ENCODE measurements around the gene CNTN2. TPM values are rescaled to one million over a fixed set of nuclear protein-coding genes. Genes with fewer than 3 reads are reported as not detected.

The CNTN2 gene
- total RNA-seq, 2 donors from 2014 or later: not detected

GRCh38 chr1:205054013-205054412, 11.0 kb downstream of the CNTN2 start:
- no peak overlapping the region for H3K4me3 Mint-ChIP-seq
- peaks cover 0 to 7% of the 10 kb centered on the region in 2 donors for H3K27me3 Mint-ChIP-seq
- DNase-seq (ENCODE audit: low spot score) (no peak), ATAC-seq (peak; percentile 2 to 24)
- no peaks in the 10 kb centered on the region for H3K9me3 Mint-ChIP-seq
- no peaks in the 10 kb centered on the region for H3K36me3 Mint-ChIP-seq
- no peaks in the 10 kb centered on the region for H3K4me1 Mint-ChIP-seq (ENCODE audit: low read depth in 2 of 2)
- no peak overlapping the region for H3K27ac Mint-ChIP-seq

GRCh38 chr1:205056188-205056611, 13.2 kb downstream of the CNTN2 start:
- H3K4me1 Mint-ChIP-seq (ENCODE audit: low read depth in 2 of 2): no peaks in the 10 kb centered on the region
- no peaks in the 10 kb centered on the region for H3K36me3 Mint-ChIP-seq
- H3K27ac Mint-ChIP-seq: no peak overlapping the region
- peaks cover 0 to 3% of the 10 kb centered on the region in 2 donors for H3K27me3 Mint-ChIP-seq
- ATAC-seq (no peak), DNase-seq (ENCODE audit: low spot score) (no peak)
- H3K4me3 Mint-ChIP-seq: no peak overlapping the region
- no peaks in the 10 kb centered on the region for H3K9me3 Mint-ChIP-seq

GRCh38 chr1:205056956-205057568, 14.1 kb downstream of the CNTN2 start:
- no peak overlapping the region for H3K4me3 Mint-ChIP-seq
- no peak for ATAC-seq

GRCh38 chr1:205057808-205058575, 15.0 kb downstream of the CNTN2 start:
- Mint-ChIP-seq H3K27me3 (no peaks in the 10 kb centered on the region), H3K4me1 (ENCODE audit: low read depth in 2 of 2) (no peaks in the 10 kb centered on the region), H3K36me3 (no peaks in the 10 kb centered on the region), H3K27ac (no peak overlapping the region), H3K9me3 (no peaks in the 10 kb centered on the region), H3K4me3 (no peak overlapping the region)
- ATAC-seq: no peak
- DNase-seq (ENCODE audit: low spot score): no peak

More at GRCh38 chr1:205056956-205057568, 14.1 kb downstream of the CNTN2 start:
- H3K27me3 Mint-ChIP-seq: no peaks in the 10 kb centered on the region
- no peaks in the 10 kb centered on the region for H3K36me3 Mint-ChIP-seq
- H3K9me3 Mint-ChIP-seq: no peaks in the 10 kb centered on the region
- no peak for DNase-seq (ENCODE audit: low spot score)
- no peak overlapping the region for H3K27ac Mint-ChIP-seq
- H3K4me1 Mint-ChIP-seq (ENCODE audit: low read depth in 2 of 2): no peaks in the 10 kb centered on the region

GRCh38 chr1:205058853-205059252, 15.8 kb downstream of the CNTN2 start:
- Mint-ChIP-seq H3K4me1 (ENCODE audit: low read depth in 2 of 2) (no peaks in the 10 kb centered on the region), H3K4me3 (no peak overlapping the region), H3K27me3 (no peaks in the 10 kb centered on the region), H3K27ac (no peak overlapping the region), H3K36me3 (no peaks in the 10 kb centered on the region), H3K9me3 (no peaks in the 10 kb centered on the region)
- ATAC-seq (no peak), DNase-seq (ENCODE audit: low spot score) (no peak)

- H3K27me3 Mint-ChIP-seq: no peaks in the 10 kb centered on the region
Observed at GRCh38 chr1:205059660-205060059, 16.6 kb downstream of the CNTN2 start.

GRCh38 chr1:205060746-205061145, 17.7 kb downstream of the CNTN2 start:
- Mint-ChIP-seq H3K4me3 (no peak overlapping the region), H3K27ac (no peak overlapping the region), H3K9me3 (no peaks in the 10 kb centered on the region), H3K27me3 (no peaks in the 10 kb centered on the region), H3K36me3 (no peaks in the 10 kb centered on the region), H3K4me1 (ENCODE audit: low read depth in 2 of 2) (no peaks in the 10 kb centered on the region)
- ATAC-seq (no peak), DNase-seq (ENCODE audit: low spot score) (no peak)

More at GRCh38 chr1:205059660-205060059, 16.6 kb downstream of the CNTN2 start:
- Mint-ChIP-seq H3K36me3 (no peaks in the 10 kb centered on the region), H3K4me3 (no peak overlapping the region), H3K27ac (no peak overlapping the region), H3K9me3 (no peaks in the 10 kb centered on the region), H3K4me1 (ENCODE audit: low read depth in 2 of 2) (no peaks in the 10 kb centered on the region)
- no peak for ATAC-seq
- no peak for DNase-seq (ENCODE audit: low spot score)

- H3K9me3 Mint-ChIP-seq: no peaks in the 10 kb centered on the region
- H3K27ac Mint-ChIP-seq: no peak overlapping the region
- no peaks in the 10 kb centered on the region for H3K36me3 Mint-ChIP-seq
- H3K4me1 Mint-ChIP-seq (ENCODE audit: low read depth in 2 of 2): no peaks in the 10 kb centered on the region
- no peaks in the 10 kb centered on the region for H3K27me3 Mint-ChIP-seq
- DNase-seq (ENCODE audit: low spot score) (no peak), ATAC-seq (peak in 1 of 2 donors; percentile 3)
- H3K4me3 Mint-ChIP-seq: no peak overlapping the region
Observed at GRCh38 chr1:205061227-205061626, 18.2 kb downstream of the CNTN2 start.

GRCh38 chr1:205061665-205062069, 18.7 kb downstream of the CNTN2 start:
- DNase-seq (ENCODE audit: low spot score) (no peak), ATAC-seq (peak in 1 of 2 donors; percentile 52)
- H3K27ac Mint-ChIP-seq: no peak overlapping the region
- no peak overlapping the region for H3K4me3 Mint-ChIP-seq
- no peaks in the 10 kb centered on the region for H3K4me1 Mint-ChIP-seq (ENCODE audit: low read depth in 2 of 2)
- H3K9me3 Mint-ChIP-seq: no peaks in the 10 kb centered on the region
- H3K36me3 Mint-ChIP-seq: no peaks in the 10 kb centered on the region
- peaks cover 0 to 2% of the 10 kb centered on the region in 2 donors for H3K27me3 Mint-ChIP-seq

- DNase-seq (ENCODE audit: low spot score): no peak
- no peak for ATAC-seq
- no peak overlapping the region for H3K4me3 Mint-ChIP-seq
- H3K27ac Mint-ChIP-seq: no peak overlapping the region
- H3K4me1 Mint-ChIP-seq (ENCODE audit: low read depth in 2 of 2): no peaks in the 10 kb centered on the region
- no peaks in the 10 kb centered on the region for H3K36me3 Mint-ChIP-seq
- H3K9me3 Mint-ChIP-seq: no peaks in the 10 kb centered on the region
- H3K27me3 Mint-ChIP-seq: peaks cover 0 to 3% of the 10 kb centered on the region in 2 donors
Observed at GRCh38 chr1:205062319-205062718, 19.3 kb downstream of the CNTN2 start.

GRCh38 chr1:205062895-205063294, 19.9 kb downstream of the CNTN2 start:
- H3K27ac Mint-ChIP-seq: no peak overlapping the region
- H3K36me3 Mint-ChIP-seq: no peaks in the 10 kb centered on the region
- H3K4me3 Mint-ChIP-seq: no peak overlapping the region
- H3K9me3 Mint-ChIP-seq: no peaks in the 10 kb centered on the region
- H3K27me3 Mint-ChIP-seq: peaks cover 0 to 3% of the 10 kb centered on the region in 2 donors
- DNase-seq (ENCODE audit: low spot score) (no peak), ATAC-seq (no peak)
- no peaks in the 10 kb centered on the region for H3K4me1 Mint-ChIP-seq (ENCODE audit: low read depth in 2 of 2)

GRCh38 chr1:205064301-205064700, 21.3 kb downstream of the CNTN2 start:
- H3K27me3 Mint-ChIP-seq: peaks cover 0 to 3% of the 10 kb centered on the region in 2 donors
- no peaks in the 10 kb centered on the region for H3K4me1 Mint-ChIP-seq (ENCODE audit: low read depth in 2 of 2)
- H3K36me3 Mint-ChIP-seq: no peaks in the 10 kb centered on the region
- no peaks in the 10 kb centered on the region for H3K9me3 Mint-ChIP-seq
- H3K4me3 Mint-ChIP-seq: no peak overlapping the region
- ATAC-seq (no peak), DNase-seq (ENCODE audit: low spot score) (no peak)
- no peak overlapping the region for H3K27ac Mint-ChIP-seq

GRCh38 chr1:205064741-205065316, 21.8 kb downstream of the CNTN2 start:
- H3K27ac Mint-ChIP-seq: no peak overlapping the region
- no peaks in the 10 kb centered on the region for H3K9me3 Mint-ChIP-seq
- H3K4me3 Mint-ChIP-seq: no peak overlapping the region
- H3K36me3 Mint-ChIP-seq: no peaks in the 10 kb centered on the region
- no peaks in the 10 kb centered on the region for H3K4me1 Mint-ChIP-seq (ENCODE audit: low read depth in 2 of 2)
- DNase-seq (ENCODE audit: low spot score) (no peak), ATAC-seq (no peak)
- peaks cover 0 to 3% of the 10 kb centered on the region in 2 donors for H3K27me3 Mint-ChIP-seq

GRCh38 chr1:205065666-205066065, 22.7 kb downstream of the CNTN2 start:
- Mint-ChIP-seq H3K27ac (no peak overlapping the region), H3K9me3 (no peaks in the 10 kb centered on the region), H3K4me1 (ENCODE audit: low read depth in 2 of 2) (no peaks in the 10 kb centered on the region), H3K27me3 (peaks cover 0 to 3% of the 10 kb centered on the region in 2 donors), H3K36me3 (no peaks in the 10 kb centered on the region), H3K4me3 (no peak overlapping the region)
- DNase-seq (ENCODE audit: low spot score) (peak; percentile 34), ATAC-seq (no peak)

Data from natural killer cell treated with Interleukin-12 subunit alpha and Interleukin-12 subunit beta and Interleukin-15 and Interleukin-18, amount 100 ng/mL, for 72 hours (primary cell).